Activated T-helper 2 cell treated with anti-CD3 and anti-CD28 coated beads, Interferon-gamma antibody, Interleukin-2, Interleukin-4, amounts not matched to agents 10 μg/mL and 5 μg/mL and 100 μg/mL, durations not matched to agents 14 hours and 24 hours and 36 hours (primary cell): ENCODE data around the gene ZNF611. TPM values are rescaled to one million over a fixed set of nuclear protein-coding genes. Genes with fewer than 3 reads are reported as not detected.
"Not testable (repeated sequence)": the region's sequence is repeated elsewhere in the genome, so short reads cannot be mapped to it uniquely, and the experiment has no call there.

ENCODE experiments used
- DNase-seq: peaks from one replicate; pipeline ENCODE4 v3.0.0; 2021; ENCODE audit warnings: low spot score
- H3K27ac Mint-ChIP-seq: one replicate; pipeline ENCODE4 v1.8.0; 2021; ENCODE audit warnings: mixed read lengths
- H3K27me3 Mint-ChIP-seq: one replicate; pipeline ENCODE4 v1.8.0; 2021; ENCODE audit warnings: low read depth, mixed read lengths
- H3K36me3 Mint-ChIP-seq: one replicate; pipeline ENCODE4 v1.8.0; 2021; ENCODE audit warnings: low read depth, mixed read lengths
- H3K4me1 Mint-ChIP-seq: one replicate; pipeline ENCODE4 v1.8.0; 2021; ENCODE audit warnings: low read depth, mixed read lengths
- H3K4me3 Mint-ChIP-seq: one replicate; pipeline ENCODE4 v1.8.0; 2021; ENCODE audit warnings: low read depth, mild to moderate bottlenecking, moderate library complexity, mixed read lengths
- H3K9me3 Mint-ChIP-seq: one replicate; pipeline ENCODE4 v1.8.0; 2021; ENCODE audit warnings: mixed read lengths
- intact Hi-C: fragments of 100-400 bp; cut with micrococcal nuclease; formaldehyde crosslinking; loops from one replicate; pipeline ENCODE4 v1.15.1; 2023
- total RNA-seq: library from RNA; stranded (reverse); gene quantifications from 2 replicates; pipeline ENCODE4 v1.2.3, GENCODE V29; 2022

The ZNF611 gene
- total RNA-seq, 1 donor from 2014 or later: 17.3 TPM

DNA sequence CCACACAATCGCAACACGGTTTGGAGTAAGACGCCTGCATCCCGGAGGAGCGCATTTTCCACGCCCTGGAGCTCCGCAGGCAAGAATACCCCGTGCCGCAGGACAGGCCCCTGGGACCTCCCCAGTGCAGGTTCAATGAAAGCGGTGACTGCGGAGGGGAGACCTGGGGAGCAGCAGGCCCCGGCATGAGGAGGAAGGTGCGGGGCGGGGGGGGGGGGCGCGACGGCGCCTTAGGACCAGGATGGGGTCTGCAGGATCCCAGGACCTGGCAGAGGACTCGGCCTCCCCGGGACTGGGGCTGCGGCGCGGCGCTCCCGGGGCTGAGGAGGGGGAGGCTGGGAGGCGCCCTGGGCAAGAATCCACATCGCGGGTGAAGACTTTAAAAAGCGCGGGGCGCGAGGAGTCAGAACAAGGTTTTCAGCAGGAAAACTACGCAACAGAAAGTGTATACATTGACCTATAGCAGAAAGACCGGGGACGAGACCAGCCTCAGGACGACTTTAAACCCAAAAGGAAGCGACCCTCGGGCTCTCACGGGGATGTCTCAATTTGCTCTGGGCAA, 432 bp downstream of the ZNF611 start:
- intact Hi-C loops: loop anchor here (2.0 to 10.0 kb wide), 5 partner anchors 44 to 600 kb away; partner anchors contain the start of genes ZNF766, ZNF816 and ZNF845
- Mint-ChIP-seq H3K36me3 (peaks cover 39% of the 10 kb centered on the region), H3K27me3 (no peaks in the 10 kb centered on the region), H3K4me3 (peak overlapping the region; percentile 89), H3K27ac (peak overlapping the region; percentile 81), H3K4me1 (peaks cover 19% of the 10 kb centered on the region), H3K9me3 (peaks cover 12% of the 10 kb centered on the region)
- no peak for DNase-seq

DNA sequence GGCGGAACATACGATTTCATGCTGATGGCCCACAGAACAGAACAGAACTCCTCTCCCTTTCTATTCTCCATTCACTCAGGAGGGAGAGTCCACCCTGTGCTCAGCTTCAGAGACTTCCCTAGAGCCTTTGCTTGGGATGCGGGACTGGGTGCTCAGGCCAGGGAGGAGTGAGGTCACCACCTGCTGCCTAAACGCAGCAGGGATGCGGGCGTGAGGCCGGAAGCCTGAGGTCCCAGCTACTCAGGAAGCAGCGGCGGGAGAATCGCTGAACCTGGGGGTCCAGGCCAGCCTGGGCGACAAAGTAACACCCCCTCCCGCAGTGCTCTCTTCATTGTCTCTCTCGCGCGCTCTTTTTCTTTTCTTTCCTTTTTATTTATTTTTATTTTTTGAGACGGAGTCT, 8.8 kb downstream of the ZNF611 start:
- Mint-ChIP-seq H3K36me3 (peaks cover 93% of the 10 kb centered on the region), H3K9me3 (peaks cover 52% of the 10 kb centered on the region)
- H3K27ac Mint-ChIP-seq, H3K27me3 Mint-ChIP-seq, DNase-seq, H3K4me1 Mint-ChIP-seq, intact Hi-C loops, H3K4me3 Mint-ChIP-seq: not testable (repeated sequence)

DNA sequence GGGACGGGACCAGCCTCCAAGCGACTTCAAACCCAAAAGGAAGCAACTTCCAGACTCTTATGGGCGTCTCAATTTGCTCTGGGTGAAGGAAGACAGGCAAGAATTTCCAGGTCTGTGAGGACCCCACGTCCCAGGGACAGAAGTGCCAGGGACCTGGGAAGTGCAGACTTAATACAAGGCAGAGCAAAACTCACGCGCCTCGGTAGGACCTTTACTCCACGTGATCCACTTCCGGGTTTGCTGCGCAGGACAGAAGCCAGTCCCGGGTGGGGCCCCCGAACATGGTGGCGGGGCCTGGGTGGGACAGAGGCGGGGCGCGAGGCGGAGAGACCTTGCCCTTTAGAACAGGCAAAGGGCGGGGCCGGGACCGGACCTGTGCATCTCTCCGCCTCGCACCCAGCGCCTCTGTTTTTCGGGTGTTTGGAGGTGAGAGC, 9.3 kb downstream of the ZNF611 start:
- Mint-ChIP-seq H3K36me3 (peaks cover 93% of the 10 kb centered on the region), H3K27me3 (no peaks in the 10 kb centered on the region), H3K27ac (no peak overlapping the region), H3K4me3 (no peak overlapping the region), H3K9me3 (peaks cover 53% of the 10 kb centered on the region), H3K4me1 (no peaks in the 10 kb centered on the region)
- no peak for DNase-seq
- intact Hi-C loops: no loop called here

DNA sequence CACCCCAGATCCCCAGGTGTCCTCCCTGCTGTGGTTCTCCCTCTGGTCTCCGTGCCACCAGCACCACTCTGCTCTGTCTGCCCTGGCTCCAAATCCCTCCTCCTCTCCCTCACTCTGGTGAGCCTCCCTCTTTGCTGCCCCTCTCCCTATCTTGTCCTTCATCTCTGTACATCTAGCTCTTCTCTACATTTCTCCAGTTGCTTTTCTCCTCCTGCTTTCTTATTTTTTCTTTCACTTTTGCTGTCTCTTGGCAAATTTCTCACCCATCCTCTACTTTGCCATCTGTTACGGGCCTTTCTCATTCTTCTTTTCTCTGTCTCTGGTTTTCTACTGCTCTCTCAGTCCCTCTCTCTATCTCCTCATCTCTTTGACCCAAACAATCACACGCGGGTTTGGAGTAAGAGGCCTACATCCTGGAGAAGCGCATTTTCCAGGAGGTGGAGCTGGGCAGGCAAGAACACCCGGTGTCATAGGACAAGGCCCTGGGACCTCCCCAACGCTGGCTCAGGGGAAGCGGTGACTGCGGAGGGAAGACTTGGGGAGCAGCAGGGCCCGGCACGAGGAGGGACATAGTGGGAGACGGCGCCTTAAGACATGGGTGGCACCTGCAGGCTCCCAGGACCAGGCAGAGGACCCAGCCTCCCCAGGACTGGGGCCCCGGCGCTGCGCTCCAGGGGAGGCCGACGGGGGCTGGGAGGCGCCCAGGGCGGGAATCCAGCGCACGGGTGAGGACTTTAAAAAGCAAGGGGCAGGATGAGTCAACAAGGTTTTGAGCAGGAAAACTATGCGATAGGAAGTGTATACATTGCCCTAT, 9.9 kb downstream of the ZNF611 start:
- Mint-ChIP-seq H3K27ac (no peak overlapping the region), H3K9me3 (peaks cover 55% of the 10 kb centered on the region)
- intact Hi-C loops: no loop called here

DNA sequence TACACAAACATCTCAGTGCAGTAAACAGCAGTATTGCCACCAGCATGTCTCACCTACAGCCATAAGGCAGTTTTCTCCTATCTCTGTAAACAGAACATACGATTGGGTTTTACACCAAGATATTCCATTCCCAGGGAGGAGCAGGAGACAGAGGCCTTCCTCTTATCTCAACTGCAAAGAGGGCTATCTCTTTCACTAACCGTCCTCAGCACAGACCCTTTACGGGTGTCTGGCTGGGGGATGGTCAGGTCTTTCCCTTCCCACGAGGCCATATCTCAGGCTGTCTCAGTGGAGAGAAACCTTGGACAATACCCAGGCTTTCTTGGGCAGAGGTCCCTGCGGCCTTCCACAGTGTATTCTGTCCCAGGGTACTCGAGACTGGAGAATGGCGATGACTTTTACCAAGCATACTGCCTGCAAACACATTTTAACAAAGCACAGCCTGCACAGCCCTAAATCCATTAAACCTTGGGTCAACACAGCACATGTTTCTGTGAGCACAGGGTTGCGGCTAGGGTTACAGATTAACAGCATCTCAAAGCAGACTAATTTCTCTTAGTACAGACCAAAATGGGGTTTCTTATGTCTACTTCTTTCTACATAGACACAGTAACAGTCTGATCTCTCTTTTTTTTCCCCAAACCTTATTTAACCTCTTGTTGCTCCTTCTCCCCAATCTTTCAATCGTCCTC, 10.8 kb downstream of the ZNF611 start:
- intact Hi-C loops, H3K4me3 Mint-ChIP-seq, H3K27me3 Mint-ChIP-seq, H3K27ac Mint-ChIP-seq, DNase-seq, H3K4me1 Mint-ChIP-seq: not testable (repeated sequence)
- H3K36me3 Mint-ChIP-seq: peaks cover 93% of the 10 kb centered on the region
- H3K9me3 Mint-ChIP-seq: peaks cover 60% of the 10 kb centered on the region

More for the DNA sequence above, 9.9 kb downstream of the ZNF611 start:
- H3K27me3 Mint-ChIP-seq: no peaks in the 10 kb centered on the region
- no peak for DNase-seq
- H3K4me1 Mint-ChIP-seq: no peaks in the 10 kb centered on the region
- peaks cover 91% of the 10 kb centered on the region for H3K36me3 Mint-ChIP-seq
- H3K4me3 Mint-ChIP-seq: no peak overlapping the region

DNA sequence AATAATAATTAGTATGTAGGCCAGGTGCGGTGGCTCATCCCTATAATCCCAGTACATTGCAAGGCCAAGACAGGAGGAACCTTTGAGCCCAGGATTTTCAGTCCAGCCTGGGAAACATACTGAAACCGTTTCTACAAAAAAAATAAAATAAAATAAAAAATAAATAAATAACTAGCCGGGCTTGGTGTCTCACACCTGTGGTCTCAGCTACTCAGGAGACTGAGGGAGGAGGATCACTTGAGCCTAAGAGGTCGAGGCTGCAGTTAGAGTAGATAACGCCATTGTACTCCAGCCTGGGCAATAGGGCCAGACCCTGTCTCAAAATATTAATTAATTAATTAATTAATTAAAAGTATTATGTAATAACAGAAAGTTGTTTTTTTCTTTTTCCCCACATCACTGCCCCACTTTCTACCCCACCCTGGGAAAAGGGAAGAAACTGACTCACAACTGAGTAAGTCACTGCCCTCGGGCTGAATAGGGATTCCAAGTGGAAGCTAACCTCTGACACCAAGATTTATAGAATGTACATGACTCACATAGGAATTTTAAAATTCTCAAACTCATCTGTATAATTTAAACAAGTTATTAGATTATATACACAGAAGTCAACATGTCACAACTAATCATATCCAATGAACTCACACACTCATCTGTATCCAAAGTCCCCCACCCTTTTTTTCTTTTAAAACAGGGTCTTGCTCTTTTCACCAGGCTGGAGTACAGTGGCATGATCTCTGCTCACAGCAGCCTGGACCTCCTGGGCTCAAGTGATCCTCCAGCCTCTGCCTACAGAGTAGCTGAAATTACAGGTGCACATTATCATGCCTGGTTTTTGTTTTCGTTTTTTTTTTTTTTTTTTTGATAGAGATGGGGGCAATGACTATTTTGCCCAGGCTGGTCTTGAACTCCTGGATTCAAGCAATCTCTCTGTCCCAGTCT, 12.5 kb downstream of the ZNF611 start:
- intact Hi-C loops: no loop called here
- H3K27ac Mint-ChIP-seq: no peak overlapping the region
- no peaks in the 10 kb centered on the region for H3K4me1 Mint-ChIP-seq
- H3K36me3 Mint-ChIP-seq: peaks cover 83% of the 10 kb centered on the region
- no peak for DNase-seq
- H3K9me3 Mint-ChIP-seq: peaks cover 65% of the 10 kb centered on the region
- no peak overlapping the region for H3K4me3 Mint-ChIP-seq
- no peaks in the 10 kb centered on the region for H3K27me3 Mint-ChIP-seq

DNA sequence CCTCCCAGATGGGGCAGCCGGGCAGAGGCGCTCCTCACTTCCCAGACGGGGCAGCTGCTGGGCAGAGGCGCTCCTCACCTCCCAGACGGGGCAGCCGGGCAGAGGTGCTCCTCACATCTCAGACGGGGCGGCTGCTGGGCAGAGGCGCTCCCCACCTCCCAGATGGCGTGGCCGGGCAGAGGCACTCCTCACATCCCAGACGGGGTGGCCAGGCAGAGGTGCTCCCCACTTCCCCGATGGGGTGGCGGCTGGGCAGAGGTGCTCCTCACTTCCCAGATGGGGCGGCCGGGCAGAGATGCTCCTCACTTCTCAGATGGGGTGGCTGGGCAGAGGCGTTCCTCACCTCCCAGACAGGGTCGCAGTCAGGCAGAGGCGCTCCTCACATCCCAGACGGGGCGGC, 14.3 kb downstream of the ZNF611 start:
- H3K27ac Mint-ChIP-seq, intact Hi-C loops, H3K4me1 Mint-ChIP-seq, DNase-seq, H3K4me3 Mint-ChIP-seq, H3K27me3 Mint-ChIP-seq: not testable (repeated sequence)
- Mint-ChIP-seq H3K9me3 (peaks cover 74% of the 10 kb centered on the region), H3K36me3 (peaks cover 81% of the 10 kb centered on the region)

DNA sequence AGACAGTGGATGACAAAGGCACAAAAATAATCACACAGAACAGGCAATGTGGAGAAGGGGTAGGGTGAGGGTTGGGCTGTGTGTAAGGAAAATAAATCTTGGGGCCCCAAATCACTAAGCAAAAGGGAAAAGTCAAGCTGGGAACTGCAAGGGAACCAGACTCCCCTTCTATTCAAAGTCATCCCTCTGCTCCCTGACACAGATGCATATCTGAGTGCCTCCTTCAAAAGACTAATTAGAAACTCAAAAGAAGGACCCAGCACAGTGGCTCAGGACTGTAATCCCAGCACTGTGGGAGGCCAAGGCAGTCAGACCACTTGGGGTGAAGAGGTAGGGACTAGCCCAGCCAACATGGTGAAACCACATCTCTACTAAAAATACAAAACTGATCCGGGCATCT, 18.3 kb downstream of the ZNF611 start:
- DNase-seq: no peak
- Mint-ChIP-seq H3K4me3 (no peak overlapping the region), H3K9me3 (peaks cover 67% of the 10 kb centered on the region), H3K27me3 (no peaks in the 10 kb centered on the region), H3K4me1 (peaks cover 11% of the 10 kb centered on the region), H3K36me3 (peaks cover 80% of the 10 kb centered on the region), H3K27ac (no peak overlapping the region)
- intact Hi-C loops: no loop called here

DNA sequence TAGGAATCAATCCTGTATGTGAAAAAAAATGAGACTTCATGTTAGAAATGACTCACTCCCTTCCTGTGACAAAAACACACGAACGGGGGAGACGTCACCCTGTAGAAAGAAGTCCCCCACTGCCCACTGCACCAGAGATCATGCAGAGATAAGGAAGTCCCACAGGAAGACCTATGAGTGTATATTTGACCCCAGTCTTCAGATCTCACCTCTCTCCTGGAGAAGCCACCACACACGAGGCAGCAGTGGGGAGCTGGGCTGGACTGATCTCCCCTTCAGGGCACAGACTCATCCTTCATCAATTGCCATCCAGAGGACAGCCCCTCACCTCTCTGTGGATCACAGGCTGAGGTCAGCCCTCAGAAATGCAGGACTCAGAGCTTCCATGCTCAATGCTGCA, 18.9 kb downstream of the ZNF611 start:
- Mint-ChIP-seq H3K4me1 (peaks cover 11% of the 10 kb centered on the region), H3K27ac (peak overlapping the region; percentile 40), H3K36me3 (peaks cover 80% of the 10 kb centered on the region), H3K9me3 (peaks cover 66% of the 10 kb centered on the region)
- intact Hi-C loops, H3K4me3 Mint-ChIP-seq, H3K27me3 Mint-ChIP-seq, DNase-seq: not testable (repeated sequence)

DNA sequence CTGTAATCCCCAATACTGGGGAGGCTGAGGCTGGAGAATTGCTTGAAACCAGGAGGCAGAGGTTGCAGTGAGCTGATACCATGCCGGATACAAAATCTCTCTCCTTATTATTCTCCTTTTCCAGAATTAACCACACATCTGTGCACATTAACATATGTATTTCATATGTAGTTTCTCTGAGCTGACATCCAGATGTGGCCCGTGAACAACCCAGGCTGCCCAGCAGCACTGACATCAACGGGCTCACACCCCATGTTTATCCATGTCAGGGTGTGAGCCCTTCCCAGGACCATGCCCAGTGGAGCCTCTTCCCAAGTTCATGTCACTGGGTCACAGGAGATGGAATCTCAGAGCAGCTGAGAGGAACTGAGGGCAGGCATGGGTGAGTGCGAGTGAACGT, 19.5 kb downstream of the ZNF611 start:
- Mint-ChIP-seq H3K36me3 (peaks cover 83% of the 10 kb centered on the region), H3K9me3 (peaks cover 69% of the 10 kb centered on the region), H3K4me1 (peaks cover 11% of the 10 kb centered on the region), H3K27ac (peak overlapping the region; percentile 40)
- H3K4me3 Mint-ChIP-seq, intact Hi-C loops, H3K27me3 Mint-ChIP-seq, DNase-seq: not testable (repeated sequence)

DNA sequence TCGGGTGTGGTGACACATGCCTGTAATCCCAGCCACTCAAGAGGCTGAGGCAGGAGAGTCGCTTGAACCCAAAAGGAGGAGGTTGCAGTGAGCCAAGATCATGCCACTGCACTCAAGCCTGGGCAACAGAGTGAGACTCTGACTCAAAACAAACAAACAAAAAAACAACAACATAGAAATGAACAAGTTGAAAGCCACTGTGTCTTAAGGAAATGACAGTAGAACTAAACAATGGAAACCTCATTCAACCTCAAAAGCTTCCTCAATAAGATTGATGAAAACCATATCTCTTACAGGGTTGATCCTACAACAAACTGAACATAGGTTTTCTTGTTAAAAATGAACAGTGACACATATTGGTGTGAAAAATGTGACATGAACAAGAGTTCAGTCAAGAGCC, 21.8 kb downstream of the ZNF611 start:
- Mint-ChIP-seq H3K9me3 (peaks cover 62% of the 10 kb centered on the region), H3K36me3 (peaks cover 91% of the 10 kb centered on the region), H3K4me1 (peaks cover 11% of the 10 kb centered on the region)
- H3K4me3 Mint-ChIP-seq, DNase-seq, intact Hi-C loops, H3K27me3 Mint-ChIP-seq, H3K27ac Mint-ChIP-seq: not testable (repeated sequence)

DNA sequence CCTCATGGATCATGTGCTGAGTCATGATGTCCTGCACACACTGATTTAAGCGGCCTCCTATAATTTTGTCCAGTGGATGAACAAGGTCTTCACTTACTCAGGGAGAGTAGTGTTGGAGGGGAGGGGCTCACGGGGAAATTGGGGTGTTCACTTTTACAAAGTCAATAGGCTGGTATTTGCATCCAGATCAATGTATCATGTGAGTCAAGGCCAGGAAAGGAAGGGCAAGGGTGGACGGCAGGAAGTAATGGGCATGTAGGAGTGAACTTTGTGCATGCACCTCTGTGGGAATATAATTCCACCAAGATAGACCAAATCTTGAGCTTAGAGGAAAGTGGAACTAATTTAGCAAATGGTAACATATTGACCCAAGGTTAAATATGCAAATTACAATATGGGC, 23.2 kb downstream of the ZNF611 start:
- H3K4me3 Mint-ChIP-seq, H3K27me3 Mint-ChIP-seq, H3K27ac Mint-ChIP-seq, intact Hi-C loops, DNase-seq: not testable (repeated sequence)
- Mint-ChIP-seq H3K36me3 (peaks cover 94% of the 10 kb centered on the region), H3K4me1 (peaks cover 11% of the 10 kb centered on the region), H3K9me3 (peaks cover 62% of the 10 kb centered on the region)
